HepG2 (cell line): ENCODE measurements around the gene LIPN. TPM values are rescaled to one million over a fixed set of nuclear protein-coding genes. Genes with fewer than 3 reads are reported as not detected.

ENCODE experiments used
- ATAC-seq: fragments of 200-7000 bp; cut with Tn5 transposase; 3 replicates; pipeline ENCODE4 v1.9.1; 2020; ENCODE audit warnings: mild to moderate bottlenecking, moderate library complexity
- BruUV-seq: library from RNA; stranded (reverse); fragments of 400-500 nt; replicated peaks from 2 replicates; lab custom pipeline; 2021; lab: Mats Ljungman, UMichigan
- CTCF ChIA-PET: fragments of 300-600 bp; formaldehyde crosslinking; extraction: SDS; loops from one replicate; lab custom pipeline; 2021; ENCODE audit warnings: low total read pairs, inconsistent platforms, low intra/inter-chr PET ratio; lab: Yijun Ruan, JAX
- POLR2A ChIA-PET: fragments of 350-600 bp; sonication (Branson Sonifier 250); formaldehyde crosslinking; loops from one replicate; lab custom pipeline; 2020; ENCODE audit warnings: antibody characterized with exemption, inconsistent platforms; lab: Yijun Ruan, JAX
- DNase-seq: peaks from one replicate; pipeline ENCODE4 v3.0.0-alpha.2; 2015; ENCODE audit warnings: low spot score
- FAIRE-seq: peaks from 3 replicates; lab custom pipeline; 2011; peaks lifted over from hg19 to GRCh38; lab: Jason Lieb, UNC
- H2AFZ ChIP-seq: one replicate; pipeline ENCODE4 v1.6.1; 2011; ENCODE audit warnings: low read length, inconsistent platforms
- H3K27ac ChIP-seq: fragments of 300-600 bp; 3 replicates; pipeline ENCODE4 v1.8.0; 2011; ENCODE audit warnings: mixed run types, mild to moderate bottlenecking, mixed read lengths, low read length, inconsistent platforms; ENCODE audit not compliant: insufficient read depth; ENCODE audit errors: extremely low read length
- H3K27me3 ChIP-seq, 2 experiments: fragments of 200-600 bp in 1 of 2; 2 replicates in 1 of 2; 3 replicates in 1 of 2; pipeline versions ENCODE4 v1.6.0 to v1.8.0; 2011; ENCODE audit warnings: low read length in 2 of 2, mild to moderate bottlenecking in 2 of 2, moderate library complexity in 2 of 2, inconsistent platforms in 1 of 2; ENCODE audit not compliant: insufficient read depth in 2 of 2, control insufficient read depth in 1 of 2
- H3K36me3 ChIP-seq, 2 experiments: fragments of 200-600 bp in 1 of 2; replicated peaks in 1 of 2; 2 replicates in 1 of 2; 3 replicates in 1 of 2; pipeline versions ENCODE4 v1.5.1 to v1.8.0; 2011; ENCODE audit warnings: low read length in 2 of 2, inconsistent platforms in 1 of 2; ENCODE audit not compliant: insufficient read depth in 2 of 2, control insufficient read depth in 1 of 2
- H3K4me1 ChIP-seq: 2 replicates; pipeline ENCODE4 v1.5.1; 2012; ENCODE audit warnings: low read length, inconsistent platforms; ENCODE audit not compliant: insufficient read depth
- H3K4me2 ChIP-seq: 2 replicates; pipeline ENCODE4 v1.6.0; 2011; ENCODE audit warnings: low read depth, low read length, inconsistent platforms
- H3K4me3 ChIP-seq, 3 experiments: fragments of 200-600 bp in 1 of 3; sonication (generic), shearing (Covaris generic) in 1 of 3; replicated peaks in 1 of 3; 2 replicates each; pipeline ENCODE4 v1.5.1; 2011 to 2016; ENCODE audit warnings: low read length in 3 of 3, inconsistent platforms in 2 of 3, low read depth in 2 of 3, mild to moderate bottlenecking in 2 of 3, control low read depth in 1 of 3, mixed read lengths in 1 of 3; ENCODE audit not compliant: insufficient read depth in 1 of 3
- H3K79me2 ChIP-seq: one replicate; pipeline ENCODE4 v1.6.1; 2011; ENCODE audit warnings: low read length, inconsistent platforms; ENCODE audit not compliant: insufficient read depth
- H3K9ac ChIP-seq: 2 replicates; pipeline ENCODE4 v1.6.0; 2011; ENCODE audit warnings: mild to moderate bottlenecking, low read depth, low read length, inconsistent platforms; ENCODE audit not compliant: insufficient read depth
- H3K9me3 ChIP-seq: 2 replicates; pipeline ENCODE4 v1.5.1; 2012; ENCODE audit warnings: mild to moderate bottlenecking, low read length
- H4K20me1 ChIP-seq: 2 replicates; pipeline ENCODE4 v1.6.0; 2011; ENCODE audit warnings: inconsistent platforms, mild to moderate bottlenecking, low read length, moderate library complexity; ENCODE audit not compliant: insufficient read depth
- BHLHE40 ChIP-seq: IDR thresholded peaks from 2 replicates; pipeline ENCODE4 v1.6.1; 2011; ENCODE audit warnings: low read length, improper control_type of control experiment
- DBP ChIP-seq: sonication (generic); formaldehyde crosslinking; IDR thresholded peaks from 2 replicates; pipeline ENCODE4 v1.4.0; 2020; ENCODE audit warnings: missing genetic modification reagents; ENCODE audit errors: not compliant biosample characterization
- HMG20B ChIP-seq: conservative IDR thresholded peaks from 2 replicates; pipeline ENCODE4 v1.6.1; 2016; ENCODE audit warnings: missing genetic modification reagents, missing compliant biosample characterization
- KDM6A ChIP-seq: IDR thresholded peaks from 2 replicates; pipeline ENCODE4 v1.6.1; 2016; ENCODE audit warnings: low read depth
- MAF1 ChIP-seq: sonication (generic); formaldehyde crosslinking; IDR thresholded peaks from 2 replicates; pipeline ENCODE4 v1.5.0; 2020; ENCODE audit warnings: missing genetic modification reagents, borderline replicate concordance
- NFE2L2 ChIP-seq: fragments of 150-350 bp; IDR thresholded peaks from 2 replicates; pipeline ENCODE4 v1.6.1; 2014; ENCODE audit warnings: low read length
- PLRG1 ChIP-seq: fragments of 450-650 bp; conservative IDR thresholded peaks from 2 replicates; pipeline ENCODE4 v1.6.1; 2016
- SRSF9 ChIP-seq: fragments of 200-400 bp; formaldehyde crosslinking; IDR thresholded peaks from 2 replicates; pipeline ENCODE4 v1.6.1; 2018; ENCODE audit warnings: borderline replicate concordance, mild to moderate bottlenecking, low read depth, low read length; ENCODE audit not compliant: insufficient read depth, poor library complexity, severe bottlenecking
- TBP ChIP-seq: sonication (generic); formaldehyde crosslinking; IDR thresholded peaks from 2 replicates; pipeline ENCODE4 v1.5.0; 2020; ENCODE audit warnings: missing genetic modification reagents
- TP53 ChIP-seq: sonication (generic); formaldehyde crosslinking; conservative IDR thresholded peaks from 2 replicates; pipeline ENCODE4 v1.4.0; 2020; ENCODE audit warnings: missing genetic modification reagents
- XBP1 ChIP-seq: sonication (generic); formaldehyde crosslinking; IDR thresholded peaks from 2 replicates; pipeline ENCODE4 v1.5.0; 2020; ENCODE audit warnings: missing genetic modification reagents
- ZFP36L2 ChIP-seq: sonication (generic); formaldehyde crosslinking; IDR thresholded peaks from 2 replicates; pipeline ENCODE4 v1.4.0; 2020; ENCODE audit warnings: missing genetic modification reagents
- ZNF274 ChIP-seq: sonication (generic); formaldehyde crosslinking; IDR thresholded peaks from 2 replicates; pipeline ENCODE4 v1.5.1; 2020; ENCODE audit warnings: mild to moderate bottlenecking, missing genetic modification reagents
- ZNF331 ChIP-seq: sonication (generic); formaldehyde crosslinking; IDR thresholded peaks from 2 replicates; pipeline ENCODE4 v1.4.0; 2020; ENCODE audit warnings: missing genetic modification reagents
- ZNF501 ChIP-seq: sonication (generic); formaldehyde crosslinking; IDR thresholded peaks from 2 replicates; pipeline ENCODE4 v1.5.1; 2020; ENCODE audit warnings: mild to moderate bottlenecking, moderate library complexity, missing genetic modification reagents
- ZNF589 ChIP-seq: sonication (generic); formaldehyde crosslinking; conservative IDR thresholded peaks from 2 replicates; pipeline ENCODE4 v1.8.0; 2022; ENCODE audit warnings: mild to moderate bottlenecking, moderate library complexity, missing genetic modification reagents
- ZNF720 ChIP-seq: sonication (generic); formaldehyde crosslinking; IDR thresholded peaks from 2 replicates; pipeline ENCODE4 v1.4.0; 2020; ENCODE audit warnings: missing genetic modification reagents
- WGBS: methylation state at CpG from one replicate; pipeline ENCODE4 v1.1.6; 2017; ENCODE audit warnings: low lambda C conversion rate; 5-methylcytosine and 5-hydroxymethylcytosine counted together
- in situ Hi-C: cut with HindIII; loops from 2 replicates; pipeline ENCODE4 v1.10.0; 2017; ENCODE audit warnings: low pct_unique_long_range_greater_than_20kb; ENCODE audit not compliant: extremely low pct_ligation_motif_present
- intact Hi-C: fragments of 100-400 bp; cut with micrococcal nuclease; formaldehyde crosslinking; loops from one replicate; pipeline ENCODE4 v1.10.0; 2022; ENCODE audit not compliant: unreplicated experiment
- polyA plus RNA-seq, 8 experiments: library from polyadenylated mRNA; depleted of rRNA in 3 of 8; stranded (reverse) in 7 of 8; unstranded in 1 of 8; fragments of >200 nt; fragmentation: Illumina TruSeq in 4 of 8; extraction: Trizol in 4 of 8; gene quantifications; 2 replicates each; pipeline versions ENCODE4 v1.2.1 to v1.2.3, GENCODE V29; 2011 to 2016; ENCODE audit warnings: low read depth in 4 of 8, missing spikeins in 1 of 8, mixed read lengths in 1 of 8; ENCODE audit not compliant: insufficient read depth in 1 of 8
- total RNA-seq, 5 experiments: library from RNA; depleted of rRNA; stranded (reverse); fragments of >200 nt; fragmentation: Illumina TruSeq; extraction: Trizol; gene quantifications; 2 replicates each; pipeline ENCODE4 v1.2.3, GENCODE V29; 2016; ENCODE audit warnings: low read depth in 1 of 5
- TF ChIP-seq, protein P1 (sequence below): IDR thresholded peaks from 2 replicates; pipeline ENCODE4 v1.6.1; 2016; ENCODE audit warnings: low read depth, control low read depth
- TF ChIP-seq, protein P2 (sequence below): sonication (generic); formaldehyde crosslinking; IDR thresholded peaks from 2 replicates; pipeline ENCODE4 v1.4.0; 2020; ENCODE audit warnings: missing genetic modification reagents, borderline replicate concordance

LIPN gene
- total and polyA plus RNA-seq, 2 of the 13 experiments (the other 11 are each of a cell fraction or from before 2014, with no cell fraction given), result not detected

- in situ Hi-C loops, result no loop called here
- ATAC-seq (no peak), FAIRE-seq (no peak), DNase-seq (no peak)
- Histone ChIP-seq H2AFZ (no peak overlapping the region), H3K4me3 (no peak overlapping the region), H3K79me2 (no peaks in the 10 kb centered on the region), H4K20me1 (no peaks in the 10 kb centered on the region), H3K36me3 (no peaks in the 10 kb centered on the region), H3K4me1 (no peaks in the 10 kb centered on the region), H3K27me3 (no peaks in the 10 kb centered on the region), H3K4me2 (no peak overlapping the region), H3K27ac (no peak overlapping the region), H3K9ac (no peak overlapping the region), H3K9me3 (no peaks in the 10 kb centered on the region)
- CTCF ChIA-PET, result no interaction called here
- intact Hi-C loops, result no loop called here
- POLR2A ChIA-PET, result no interaction called here
- no TSS peak for BruUV-seq
- TF ChIP-seq BHLHE40 (no peak), ZFP36L2 (CRISPR knock-in tag) (no peak), ZNF274 (CRISPR knock-in tag) (no peak), NFE2L2 (no peak), TP53 (no peak), HMG20B (CRISPR knock-in tag) (no peak), XBP1 (CRISPR knock-in tag) (no peak), DBP (CRISPR knock-in tag) (no peak), MAF1 (CRISPR knock-in tag) (no peak), ZNF589 (CRISPR knock-in tag) (no peak), KDM6A (no peak), TBP (no peak), ZNF720 (no peak), SRSF9 (no peak), ZNF501 (no peak), PLRG1 (no peak), ZNF331 (CRISPR knock-in tag) (no peak)
- TF ChIP-seq, protein P1, sequence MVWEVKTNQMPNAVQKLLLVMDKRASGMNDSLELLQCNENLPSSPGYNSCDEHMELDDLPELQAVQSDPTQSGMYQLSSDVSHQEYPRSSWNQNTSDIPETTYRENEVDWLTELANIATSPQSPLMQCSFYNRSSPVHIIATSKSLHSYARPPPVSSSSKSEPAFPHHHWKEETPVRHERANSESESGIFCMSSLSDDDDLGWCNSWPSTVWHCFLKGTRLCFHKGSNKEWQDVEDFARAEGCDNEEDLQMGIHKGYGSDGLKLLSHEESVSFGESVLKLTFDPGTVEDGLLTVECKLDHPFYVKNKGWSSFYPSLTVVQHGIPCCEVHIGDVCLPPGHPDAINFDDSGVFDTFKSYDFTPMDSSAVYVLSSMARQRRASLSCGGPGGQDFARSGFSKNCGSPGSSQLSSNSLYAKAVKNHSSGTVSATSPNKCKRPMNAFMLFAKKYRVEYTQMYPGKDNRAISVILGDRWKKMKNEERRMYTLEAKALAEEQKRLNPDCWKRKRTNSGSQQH (CRISPR knock-in tag), result no peak
- TF ChIP-seq, protein P2, sequence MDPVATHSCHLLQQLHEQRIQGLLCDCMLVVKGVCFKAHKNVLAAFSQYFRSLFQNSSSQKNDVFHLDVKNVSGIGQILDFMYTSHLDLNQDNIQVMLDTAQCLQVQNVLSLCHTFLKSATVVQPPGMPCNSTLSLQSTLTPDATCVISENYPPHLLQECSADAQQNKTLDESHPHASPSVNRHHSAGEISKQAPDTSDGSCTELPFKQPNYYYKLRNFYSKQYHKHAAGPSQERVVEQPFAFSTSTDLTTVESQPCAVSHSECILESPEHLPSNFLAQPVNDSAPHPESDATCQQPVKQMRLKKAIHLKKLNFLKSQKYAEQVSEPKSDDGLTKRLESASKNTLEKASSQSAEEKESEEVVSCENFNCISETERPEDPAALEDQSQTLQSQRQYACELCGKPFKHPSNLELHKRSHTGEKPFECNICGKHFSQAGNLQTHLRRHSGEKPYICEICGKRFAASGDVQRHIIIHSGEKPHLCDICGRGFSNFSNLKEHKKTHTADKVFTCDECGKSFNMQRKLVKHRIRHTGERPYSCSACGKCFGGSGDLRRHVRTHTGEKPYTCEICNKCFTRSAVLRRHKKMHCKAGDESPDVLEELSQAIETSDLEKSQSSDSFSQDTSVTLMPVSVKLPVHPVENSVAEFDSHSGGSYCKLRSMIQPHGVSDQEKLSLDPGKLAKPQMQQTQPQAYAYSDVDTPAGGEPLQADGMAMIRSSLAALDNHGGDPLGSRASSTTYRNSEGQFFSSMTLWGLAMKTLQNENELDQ (CRISPR knock-in tag), result no peak
- 0% methylated on average over 1 of the region's 1 CpG for WGBS
Measured at GRCh38 chr10:88765816-88766215, 6.0 kb downstream of the LIPN start.
